NCI-H524 treated with DMSO at 0.1 percent for 48 hours (cell line): Measurements from ENCODE around the gene CCDC78.

Source experiments
- DNase-seq: peaks from one replicate; lab custom pipeline; 2025; lab: John Stamatoyannopoulos, UW

Gene CCDC78

GRCh38 chr16:678209-678857, 47.9 kb downstream of the CCDC78 start:
- DNase-seq = no peak

- no peak for DNase-seq
Observed at GRCh38 chr16:677316-678190, 48.7 kb downstream of the CCDC78 start.

GRCh38 chr16:676913-677312, 49.3 kb downstream of the CCDC78 start:
- no peak for DNase-seq

- no peak for DNase-seq
Observed at GRCh38 chr16:676565-676902, 49.7 kb downstream of the CCDC78 start.

GRCh38 chr16:675884-676564, 50.2 kb downstream of the CCDC78 start:
- DNase-seq = no peak

- no peak for DNase-seq
Observed at GRCh38 chr16:674968-675883, 51.0 kb downstream of the CCDC78 start, which contains the start of gene RHBDL1. Gene RHBDL1, plus strand, starts transcription at chr16:675671. Its CDS starts 120 bp downstream, at chr16:675791.

GRCh38 chr16:674214-674881, 51.9 kb downstream of the CCDC78 start:
- DNase-seq = no peak

GRCh38 chr16:673399-673991, 52.7 kb downstream of the CCDC78 start:
- no peak for DNase-seq

GRCh38 chr16:672851-673250, 53.4 kb downstream of the CCDC78 start:
- no peak for DNase-seq
